Erythroblast (primary cell): ENCODE measurements around the gene RB1.

ENCODE experiments used
- GATA1 ChIP-seq: IDR thresholded peaks from 2 replicates; pipeline ENCODE4 v1.6.1; 2011; ENCODE audit warnings: low read depth, mild to moderate bottlenecking, control low read depth, low read length, moderate library complexity
- POLR2A ChIP-seq: IDR thresholded peaks from 2 replicates; pipeline ENCODE4 v1.6.1; 2011; ENCODE audit warnings: mild to moderate bottlenecking, low read length

DNA sequence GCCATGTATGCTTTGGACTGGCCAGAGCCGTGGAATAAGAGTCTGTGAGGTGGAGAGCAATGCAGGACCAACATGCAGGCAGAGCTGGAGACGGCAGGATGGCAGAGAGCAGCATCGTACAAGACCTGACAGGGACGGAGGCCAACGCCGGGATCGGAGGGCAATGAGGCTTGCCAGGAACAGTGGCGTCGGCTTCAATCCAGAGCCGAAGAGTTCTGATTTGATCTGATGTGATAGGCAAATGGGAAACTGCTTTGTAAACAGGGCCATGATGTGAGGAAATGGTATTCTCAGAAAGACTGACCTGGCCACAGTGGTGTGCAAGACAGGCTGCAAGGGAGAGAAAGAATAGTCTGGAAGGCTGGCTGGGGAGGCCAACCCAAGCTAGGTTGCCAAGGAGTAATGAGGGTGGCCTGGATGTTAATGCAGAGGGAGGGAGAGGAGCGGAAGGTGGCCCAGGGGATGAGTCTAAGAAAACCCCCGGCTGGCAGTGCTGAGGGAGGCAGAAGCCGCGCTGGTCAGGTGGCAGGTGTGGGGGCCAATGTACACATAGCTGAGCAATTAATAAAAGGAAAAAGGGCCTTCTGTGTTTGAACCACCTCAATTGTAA lies 202.6 kb downstream of the RB1 start:
- no peak for TF ChIP-seq POLR2A
- TF ChIP-seq GATA1, result no peak
